T-helper 1 cell treated with Interleukin-12 subunit alpha and Interleukin-12 subunit beta and Interleukin-4 antibody, amounts not matched to agents 30 ng/mL and 1 ng/mL, for 36 hours (primary cell): Measurements from ENCODE around the gene TANGO6. TPM values are rescaled to one million over a fixed set of nuclear protein-coding genes. Genes with fewer than 3 reads are reported as not detected.
"Not testable (repeated sequence)": the region's sequence is repeated elsewhere in the genome, so short reads cannot be mapped to it uniquely, and the experiment has no call there.

ENCODE experiments used
- intact Hi-C: fragments of 100-400 bp; cut with micrococcal nuclease; formaldehyde crosslinking; loops from one replicate; pipeline ENCODE4 v1.15.1; 2024
- total RNA-seq: library from RNA; stranded (reverse); gene quantifications from 2 replicates; pipeline ENCODE4 v1.2.3, GENCODE V29; 2022

TANGO6 gene
- total RNA-seq, 1 donor from 2014 or later = 24.7 TPM

DNA sequence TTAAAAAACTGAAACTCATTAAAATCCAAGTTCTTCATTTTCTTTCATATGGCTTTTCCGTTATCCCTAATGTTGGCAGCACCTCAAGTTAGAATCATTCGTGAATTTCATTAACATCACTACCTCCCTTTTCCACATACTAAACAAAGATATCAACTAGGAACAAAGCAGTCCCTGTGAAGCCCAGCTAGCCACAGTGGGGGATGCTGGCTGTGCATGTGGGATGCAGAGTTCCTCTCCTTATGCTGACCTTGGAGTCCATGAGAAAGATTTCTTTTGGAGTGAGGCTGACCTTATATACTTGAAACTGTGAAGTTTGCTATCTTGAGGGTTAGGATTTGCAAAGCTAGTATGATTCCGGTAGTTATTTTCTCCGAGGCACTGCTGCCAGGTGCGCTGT is 117.6 kb downstream of the TANGO6 start:
- intact Hi-C loops = no loop called here

DNA sequence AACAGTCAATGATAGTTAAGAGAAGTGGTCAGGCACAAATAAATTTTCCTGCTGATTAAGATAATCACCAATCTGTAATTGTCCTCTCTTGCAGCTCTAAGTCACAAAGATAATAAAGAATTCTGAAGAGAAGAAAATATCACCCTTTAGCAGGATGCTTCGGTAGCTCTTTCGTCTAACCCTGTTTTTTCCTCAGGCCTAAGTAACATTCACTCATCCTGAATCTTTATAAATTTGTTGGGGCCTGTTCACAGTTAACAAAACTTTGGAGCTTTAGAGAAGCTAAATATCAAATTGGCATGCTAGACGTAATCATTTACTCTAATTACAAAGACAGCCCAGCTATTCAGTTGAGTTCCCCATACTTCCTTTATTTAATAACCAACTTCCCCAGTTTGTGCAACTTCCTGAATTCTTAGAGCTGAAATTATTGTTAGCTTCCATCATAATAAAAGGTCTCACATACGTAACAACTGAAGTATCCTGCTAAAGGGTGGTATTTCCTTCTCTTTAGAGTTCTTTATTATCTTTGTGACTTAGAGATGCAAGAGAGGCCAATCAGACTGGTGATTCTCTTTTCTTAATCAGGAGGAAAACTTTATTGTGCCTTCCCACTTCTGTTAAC is 118.6 kb downstream of the TANGO6 start:
- intact Hi-C loops = no loop called here

DNA sequence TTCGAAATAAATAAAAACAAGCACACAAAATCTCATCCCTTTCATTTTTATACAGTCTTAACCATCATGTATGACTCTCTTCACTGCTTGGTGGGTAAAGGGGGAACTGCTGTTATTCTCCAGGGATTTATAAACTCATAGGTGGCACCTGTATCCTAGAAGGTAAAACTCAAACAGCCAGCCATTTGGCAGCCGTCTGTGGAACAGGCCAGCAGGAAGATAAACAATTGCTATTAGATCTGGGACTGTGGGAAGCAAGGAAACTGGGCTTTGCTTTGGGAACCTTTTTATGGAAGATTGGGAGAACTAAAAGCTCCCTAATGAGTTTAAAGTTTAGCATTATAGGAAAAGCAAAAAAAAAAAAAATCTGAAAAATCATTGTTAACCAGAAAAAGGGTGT is 126.0 kb downstream of the TANGO6 start:
- intact Hi-C loops = no loop called here

DNA sequence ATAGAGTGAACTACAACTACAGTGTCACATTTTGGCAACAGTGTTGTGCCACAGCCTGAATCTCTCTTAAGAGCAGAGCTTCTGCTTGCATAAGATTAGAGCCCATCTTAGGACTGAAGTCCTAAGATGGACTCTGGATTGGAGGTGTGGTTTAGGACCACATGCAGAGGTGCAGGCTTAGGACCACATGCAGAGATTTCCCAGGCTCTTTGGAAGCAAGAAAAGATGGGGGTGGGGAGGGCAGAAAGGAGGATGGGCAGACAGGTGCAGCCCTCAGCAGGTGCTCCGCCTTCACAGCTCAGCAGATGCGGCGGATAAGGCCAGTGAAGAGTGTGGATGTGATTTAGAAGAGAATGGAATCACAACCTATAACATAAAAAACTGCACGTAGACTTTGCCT is 128.7 kb downstream of the TANGO6 start:
- intact Hi-C loops = no loop called here

DNA sequence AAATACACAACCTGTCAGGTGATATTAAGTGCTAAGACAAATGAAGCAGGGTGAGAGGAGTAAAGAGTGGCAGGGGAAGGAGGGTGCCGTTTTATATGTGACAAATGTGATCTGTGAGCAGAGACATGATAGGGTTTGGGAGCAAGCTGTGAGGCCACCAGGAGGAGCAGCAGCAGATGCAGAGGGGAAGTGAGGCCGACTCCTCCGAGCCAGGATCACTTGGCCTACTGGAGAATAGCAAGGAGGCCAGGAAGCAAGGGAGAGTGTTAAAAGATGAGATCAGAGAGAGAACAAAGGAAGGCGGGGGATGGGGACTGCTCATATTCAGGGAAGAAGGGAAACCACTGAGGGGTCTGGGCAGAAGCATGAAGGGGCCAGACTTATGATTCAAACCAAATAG is 129.4 kb downstream of the TANGO6 start:
- intact Hi-C loops = no loop called here

DNA sequence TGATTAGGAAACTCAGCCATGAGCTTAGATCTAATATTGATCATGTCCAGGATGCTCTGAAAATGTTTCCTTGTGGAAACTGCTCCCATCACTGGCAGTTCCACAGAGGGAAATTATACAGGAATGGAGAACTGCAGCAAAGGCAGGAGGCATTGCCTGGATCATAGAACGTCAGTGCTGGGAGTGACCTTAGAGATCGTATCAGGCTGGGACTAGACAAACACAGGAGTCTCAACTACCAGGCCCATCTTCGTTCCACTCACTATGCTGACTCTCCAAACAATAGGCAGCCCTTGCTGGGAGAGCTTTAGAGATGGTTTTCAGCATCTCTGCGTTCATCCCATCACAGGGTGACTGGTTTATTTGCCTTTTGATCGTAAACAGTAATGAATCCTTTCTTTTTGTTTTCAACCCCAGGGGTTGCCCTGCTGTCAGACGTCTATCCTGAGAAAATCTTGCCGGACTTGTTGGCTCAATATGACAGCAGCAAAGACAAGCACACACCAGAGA is 130.3 kb downstream of the TANGO6 start:
- intact Hi-C loops = no loop called here

DNA sequence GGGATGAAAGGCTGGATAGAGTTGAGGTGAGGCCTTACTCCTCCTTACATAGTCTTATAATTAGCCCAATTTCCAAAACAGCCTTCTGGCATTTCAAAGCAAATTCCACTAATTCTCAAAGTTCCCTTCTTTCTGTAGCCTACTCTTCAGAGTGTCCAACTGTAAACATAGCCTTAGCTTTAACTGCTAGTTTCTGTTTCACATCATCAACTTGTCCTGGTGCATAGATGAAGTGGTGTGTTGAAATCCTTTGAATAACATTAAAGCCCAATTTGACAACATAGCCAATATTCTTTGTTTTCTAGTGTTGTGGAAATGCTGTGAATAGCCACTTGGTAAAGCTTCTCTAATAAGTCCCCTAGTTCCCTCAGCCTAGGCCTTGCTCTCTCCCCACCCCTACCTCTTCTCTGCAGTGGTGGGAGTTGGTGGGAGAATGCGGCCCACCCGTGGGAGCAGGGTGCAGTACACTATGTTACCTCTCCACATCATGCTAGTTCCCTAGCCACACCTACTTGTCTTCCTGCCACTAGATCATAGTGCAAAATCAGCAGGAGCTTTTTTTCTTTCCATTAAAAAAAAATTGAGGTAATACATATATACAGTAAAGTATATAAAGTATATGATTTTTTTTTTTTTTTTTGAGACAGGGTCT is 135.1 kb downstream of the TANGO6 start:
- intact Hi-C loops = no loop called here

DNA sequence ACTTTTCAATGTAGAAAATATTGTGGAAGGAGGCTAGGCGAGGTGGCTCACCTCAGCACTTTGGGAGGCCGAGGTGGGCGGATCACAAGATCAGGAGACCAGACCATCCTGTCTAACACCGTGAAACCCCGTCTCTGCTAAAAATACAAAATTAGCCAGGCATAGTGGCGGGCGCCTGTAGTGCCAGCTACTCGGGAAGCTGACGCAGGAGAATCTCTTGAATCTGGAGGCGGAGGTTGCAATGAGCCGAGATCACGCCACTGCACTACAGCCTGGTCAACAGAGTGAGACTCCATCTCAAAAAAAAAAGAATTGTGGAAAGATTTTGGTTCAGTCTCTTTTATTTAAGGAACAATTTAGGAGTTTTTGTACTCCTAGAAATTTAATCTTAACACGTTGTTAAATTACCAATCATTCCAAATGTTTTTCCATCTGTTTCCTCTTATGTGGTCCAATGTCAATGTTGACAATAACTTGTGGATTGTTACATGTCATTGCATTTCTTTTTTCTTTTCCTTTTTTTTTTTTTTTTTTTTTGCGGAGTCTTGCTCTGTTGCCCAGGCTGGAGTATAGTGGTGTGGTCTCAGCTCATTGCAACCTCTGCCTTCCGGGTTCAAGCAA is 137.5 kb downstream of the TANGO6 start:
- intact Hi-C loops = no loop called here

DNA sequence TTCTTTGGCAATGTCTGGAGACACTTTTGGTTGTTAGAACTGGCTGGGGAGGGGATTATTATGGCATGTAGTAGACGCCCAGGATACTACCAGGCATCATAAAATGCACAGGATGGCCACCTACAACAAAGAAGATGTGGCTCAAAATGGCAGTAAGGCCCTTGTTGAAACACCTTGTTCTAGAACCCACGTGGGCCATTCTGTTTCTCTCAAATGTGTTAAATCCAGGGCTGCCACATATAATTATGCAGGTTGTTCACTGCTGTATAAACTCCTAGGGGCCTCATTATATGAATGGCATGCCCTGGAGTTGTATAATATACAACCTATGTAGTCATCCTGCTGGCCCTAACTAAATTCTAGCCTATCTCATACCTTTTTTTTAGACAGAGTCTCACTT is 138.6 kb downstream of the TANGO6 start:
- intact Hi-C loops = no loop called here

DNA sequence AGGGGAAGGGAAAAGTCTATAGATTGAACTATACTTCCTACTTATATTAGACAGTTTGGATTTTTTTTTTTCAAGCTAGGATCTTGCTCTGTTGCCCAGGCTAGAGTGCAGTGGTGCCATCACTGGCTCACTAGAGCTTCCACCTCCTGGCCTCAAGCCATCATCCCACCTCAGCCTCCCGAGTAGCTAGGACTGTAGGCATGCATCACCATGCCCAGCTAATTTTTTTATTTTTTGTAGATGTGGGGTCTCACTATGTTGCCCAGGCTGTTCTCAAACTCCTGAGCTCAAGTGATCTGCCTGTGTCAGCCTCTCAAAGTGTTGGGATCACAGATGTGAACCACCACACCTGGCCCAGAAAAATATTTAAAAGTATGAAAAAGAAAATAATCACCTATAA is 141.1 kb downstream of the TANGO6 start:
- intact Hi-C loops = no loop called here

DNA sequence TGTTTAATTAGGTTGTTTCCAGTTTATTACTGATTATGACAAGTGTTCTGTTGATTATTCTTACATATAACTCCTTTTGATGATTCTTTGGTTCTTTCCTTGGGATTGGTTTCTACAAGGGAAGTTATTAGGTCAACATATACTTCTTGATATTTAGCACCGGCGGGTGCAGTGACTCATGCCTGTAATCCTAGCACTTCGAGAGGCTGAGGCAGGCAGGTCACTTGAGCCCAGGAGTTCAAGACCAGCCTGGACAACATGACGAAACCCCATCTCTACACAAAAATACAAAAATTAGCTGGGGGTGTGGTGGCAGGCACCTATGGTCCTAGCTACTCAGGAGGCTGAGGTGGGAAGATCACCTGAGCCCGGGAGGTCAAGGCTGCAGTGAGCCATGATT is 141.9 kb downstream of the TANGO6 start:
- intact Hi-C loops = no loop called here

DNA sequence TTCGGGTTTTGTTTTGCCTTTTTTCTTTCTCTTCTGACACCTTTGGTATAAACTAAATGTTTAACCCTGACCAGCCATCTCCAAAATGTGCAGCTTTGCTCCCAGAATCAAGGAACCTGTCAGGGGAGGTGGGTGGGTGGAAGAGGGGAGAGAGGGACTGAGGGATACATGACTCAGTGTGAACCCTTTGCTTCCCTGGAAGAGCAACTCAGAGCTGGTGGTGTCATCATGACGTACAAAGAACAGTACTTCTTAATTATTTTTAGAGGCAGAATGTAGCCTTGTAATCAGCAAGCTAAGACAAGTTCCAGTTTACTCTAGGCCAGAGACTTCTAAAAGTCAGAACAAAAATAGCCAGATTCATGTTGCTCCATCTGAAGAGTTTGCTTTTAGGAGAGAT is 142.5 kb downstream of the TANGO6 start:
- intact Hi-C loops = no loop called here

DNA sequence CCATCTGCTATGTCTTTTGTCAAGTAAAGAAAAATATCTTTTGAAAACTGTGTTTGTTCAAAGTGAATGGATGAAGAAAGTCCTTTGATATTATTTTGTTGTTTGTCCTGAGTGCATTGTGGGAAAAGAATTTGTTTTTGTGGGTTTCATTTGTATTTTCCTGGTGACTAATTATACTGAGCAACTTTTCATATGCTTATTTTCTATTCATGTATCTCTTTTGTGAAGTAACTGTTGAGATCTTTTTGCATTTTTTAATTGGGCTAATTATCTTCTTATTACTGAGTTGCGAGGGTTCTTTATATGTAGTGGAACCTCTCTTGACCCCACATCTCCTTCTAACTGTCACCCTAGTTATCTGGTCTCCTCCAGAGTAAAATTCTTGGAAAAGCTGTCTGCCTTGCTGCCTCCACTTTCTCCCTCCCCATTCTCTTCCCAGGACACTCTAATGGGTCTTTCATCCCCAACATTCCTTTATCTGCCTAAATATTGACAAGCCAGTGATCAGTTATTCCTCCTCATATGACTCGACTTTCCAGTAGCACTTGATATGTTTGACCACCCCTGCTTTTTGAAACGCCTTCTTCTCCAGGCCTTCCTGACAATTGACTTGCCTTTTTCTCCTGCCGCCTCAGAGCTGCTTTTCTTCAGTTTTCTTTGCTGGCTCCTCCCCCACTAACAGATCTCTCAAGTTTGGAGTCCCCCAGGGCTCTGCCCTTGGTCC is 144.6 kb downstream of the TANGO6 start:
- intact Hi-C loops = no loop called here

DNA sequence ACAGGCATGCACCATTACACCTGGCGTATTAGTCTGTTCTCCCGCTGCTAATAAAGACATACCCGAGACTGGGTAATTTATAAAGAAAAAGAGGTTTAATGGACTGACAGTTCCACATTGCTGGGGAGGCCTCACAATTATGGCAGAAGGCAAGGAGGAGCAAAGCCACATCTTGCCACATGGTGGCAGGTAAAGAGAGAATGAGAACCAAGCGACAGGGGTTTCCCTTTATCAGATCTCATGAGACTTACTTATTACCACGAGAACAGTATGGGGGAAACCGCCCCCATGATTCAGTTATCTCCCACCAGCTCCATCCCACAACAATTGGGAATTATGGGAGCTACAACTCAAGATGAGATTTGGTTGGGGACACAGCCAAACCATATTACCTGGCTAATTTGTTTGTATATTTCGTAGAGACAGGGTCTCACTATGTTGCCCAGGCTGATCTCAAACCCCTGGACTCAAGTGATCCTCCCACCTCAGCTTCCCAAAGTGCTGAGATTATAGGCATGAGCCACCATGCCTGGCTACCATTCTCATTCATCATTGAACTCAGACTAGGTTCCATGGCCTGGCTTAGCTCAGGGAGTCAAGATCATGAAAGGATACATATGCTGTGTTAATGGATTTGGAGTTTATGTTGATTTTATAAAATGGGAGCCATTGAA is 147.0 kb downstream of the TANGO6 start:
- intact Hi-C loops = not testable (repeated sequence)

DNA sequence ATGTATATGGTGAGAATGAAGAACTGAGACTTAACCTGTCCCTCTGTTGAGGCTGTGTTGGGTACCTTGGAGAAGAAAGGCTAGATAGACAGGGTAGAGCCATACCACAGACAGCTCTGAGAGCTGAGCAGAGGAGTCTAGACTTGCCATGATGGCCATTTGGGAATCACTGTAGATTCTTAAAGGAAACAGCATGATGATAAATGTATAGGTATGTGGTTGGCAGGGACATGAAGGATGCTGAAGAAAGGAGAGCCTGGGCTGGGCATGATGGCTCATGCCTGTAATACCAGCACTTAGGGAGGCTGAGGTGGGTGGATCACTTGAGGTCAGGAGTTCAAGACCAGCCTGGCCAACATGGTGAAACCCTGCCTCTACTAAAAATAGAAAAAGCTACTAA is 147.7 kb downstream of the TANGO6 start:
- intact Hi-C loops = no loop called here

DNA sequence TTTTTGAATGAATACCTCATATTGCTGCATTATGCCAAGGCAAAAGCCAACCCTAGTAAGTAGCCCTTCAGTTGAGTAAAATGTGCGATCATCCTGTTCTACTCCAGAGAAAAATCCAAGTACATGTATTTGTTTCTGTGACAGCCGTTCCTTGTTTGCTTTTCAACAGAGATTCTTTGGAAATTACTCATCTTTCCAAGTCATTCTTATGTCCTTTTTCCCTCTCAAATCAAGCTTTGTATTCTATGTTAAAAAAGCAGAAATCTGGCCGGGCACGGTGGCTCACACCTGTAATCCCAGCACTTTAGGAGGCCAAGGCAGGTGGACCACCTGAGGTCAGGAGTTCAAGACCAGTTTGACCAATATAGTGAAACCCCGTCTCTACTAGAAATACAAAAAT is 149.2 kb downstream of the TANGO6 start:
- intact Hi-C loops = no loop called here

DNA sequence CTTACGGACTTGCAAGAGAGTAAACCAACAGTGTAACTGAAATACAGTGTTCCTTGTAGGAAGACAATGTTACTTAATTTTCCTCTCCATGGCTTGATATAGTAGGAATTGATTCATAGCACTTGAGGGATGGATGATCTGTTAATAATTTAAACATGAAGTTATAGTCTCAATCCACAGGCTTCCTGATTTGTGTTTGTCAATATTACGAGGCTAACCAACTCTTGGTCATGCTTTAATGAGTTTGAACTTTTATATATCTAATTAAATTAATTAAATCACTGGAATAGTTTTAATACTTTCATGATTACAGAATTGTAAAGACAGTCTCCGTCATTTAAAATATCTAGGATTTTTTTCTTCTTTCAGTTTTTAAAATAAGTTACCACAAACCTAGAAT is 150.1 kb downstream of the TANGO6 start:
- intact Hi-C loops = no loop called here

DNA sequence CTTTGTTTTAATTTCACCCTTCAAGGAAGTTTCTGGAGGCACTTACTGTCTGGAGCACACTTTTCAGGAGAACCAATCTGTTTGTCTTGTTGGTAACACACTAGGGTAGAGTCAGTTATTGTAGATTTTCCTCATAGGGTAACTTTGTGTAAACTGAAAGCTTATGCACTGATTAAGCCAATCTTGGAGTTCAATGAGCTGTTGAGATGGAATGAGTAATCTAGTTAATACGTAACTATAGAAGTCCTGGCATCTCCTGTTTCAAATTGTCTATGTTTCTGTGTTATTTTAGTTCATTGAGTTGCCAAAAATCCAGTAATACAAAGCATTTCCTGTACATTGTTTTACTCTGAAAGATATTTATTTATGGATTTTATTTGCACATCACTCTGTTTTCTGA is 150.6 kb downstream of the TANGO6 start:
- intact Hi-C loops = no loop called here

DNA sequence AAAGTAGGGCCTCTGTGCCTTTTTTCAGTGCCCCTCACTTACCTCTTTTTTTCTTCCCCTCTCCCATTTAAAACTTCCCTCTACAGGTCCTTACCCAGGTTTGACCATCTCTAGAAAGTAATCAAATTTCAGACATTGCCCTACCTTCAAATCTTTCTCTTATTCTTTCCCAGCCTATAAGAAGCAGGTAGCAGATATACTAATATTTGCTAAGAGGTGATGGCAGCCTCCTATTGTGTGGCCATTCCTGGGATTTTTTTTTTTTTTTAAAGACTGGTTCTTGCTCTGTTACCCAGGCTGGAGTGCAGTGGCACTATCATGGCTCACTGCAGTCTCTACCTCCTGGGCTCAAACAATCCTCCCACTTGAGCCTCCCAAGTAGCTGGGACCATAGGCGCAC is 151.0 kb downstream of the TANGO6 start:
- intact Hi-C loops = no loop called here

DNA sequence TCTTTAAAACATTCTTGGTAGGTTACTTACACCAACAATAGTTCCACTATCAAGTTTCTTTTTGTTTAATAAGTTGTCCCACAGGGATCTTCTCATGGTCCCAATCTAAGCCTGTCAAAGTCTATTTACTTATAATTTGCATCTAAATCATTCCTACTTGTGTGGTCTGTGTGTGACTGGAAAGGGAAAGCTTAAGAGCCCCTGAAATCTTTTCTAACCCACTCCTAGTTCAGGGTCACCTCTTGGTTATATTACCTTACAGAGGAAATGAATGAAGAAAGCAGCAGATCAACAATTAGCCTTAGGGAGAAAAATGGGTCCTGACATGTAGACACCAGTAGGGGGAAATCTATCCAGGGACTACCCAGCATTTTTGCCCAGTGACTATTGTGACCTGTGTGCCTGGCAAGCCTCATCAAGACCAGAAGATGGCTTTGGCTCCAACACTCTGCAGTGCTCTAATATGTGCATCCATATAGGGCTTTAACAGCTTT is 151.7 kb downstream of the TANGO6 start:
- intact Hi-C loops = no loop called here

DNA sequence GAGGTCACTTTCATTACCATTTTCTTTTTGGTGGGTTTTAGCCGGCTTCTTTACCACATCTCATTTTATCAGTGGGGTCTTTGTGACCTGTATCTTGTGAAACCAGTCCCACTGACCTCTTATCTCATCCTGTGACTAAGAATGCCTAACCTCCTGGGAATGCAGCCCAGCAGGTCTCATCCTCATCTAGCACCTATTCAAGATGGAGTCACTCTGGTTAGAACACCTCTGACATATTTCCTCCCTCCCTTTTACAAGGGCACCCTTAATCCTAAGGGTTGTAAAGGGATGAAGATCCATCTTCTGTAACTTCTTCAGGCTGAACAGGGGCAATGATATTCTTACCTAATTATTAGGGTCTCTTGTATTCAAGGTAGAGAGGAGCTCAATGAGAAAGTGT is 154.2 kb downstream of the TANGO6 start:
- intact Hi-C loops = no loop called here
